GM08714 (cell line): ENCODE measurements around the gene FADS6.
"Not testable (repeated sequence)": the region's sequence is repeated elsewhere in the genome, so short reads cannot be mapped to it uniquely, and the experiment has no call there.

Experiments used
- H3K4me3 ChIP-seq: fragments of 200-500 bp; sonication (Bioruptor generic); 2 replicates; pipeline ENCODE4 v1.5.1; 2014; ENCODE audit warnings: mild to moderate bottlenecking, low read length, inconsistent platforms
- ZNF274 ChIP-seq: IDR thresholded peaks from 2 replicates; pipeline ENCODE4 v1.6.1; 2012; ENCODE audit warnings: mild to moderate bottlenecking, low read depth, low read length

FADS6 gene

GRCh38 chr17:74907012-74907411 is 13.6 kb upstream of the FADS6 start:
- H3K4me3 ChIP-seq = no peak overlapping the region
- no peak for TF ChIP-seq ZNF274

DNA sequence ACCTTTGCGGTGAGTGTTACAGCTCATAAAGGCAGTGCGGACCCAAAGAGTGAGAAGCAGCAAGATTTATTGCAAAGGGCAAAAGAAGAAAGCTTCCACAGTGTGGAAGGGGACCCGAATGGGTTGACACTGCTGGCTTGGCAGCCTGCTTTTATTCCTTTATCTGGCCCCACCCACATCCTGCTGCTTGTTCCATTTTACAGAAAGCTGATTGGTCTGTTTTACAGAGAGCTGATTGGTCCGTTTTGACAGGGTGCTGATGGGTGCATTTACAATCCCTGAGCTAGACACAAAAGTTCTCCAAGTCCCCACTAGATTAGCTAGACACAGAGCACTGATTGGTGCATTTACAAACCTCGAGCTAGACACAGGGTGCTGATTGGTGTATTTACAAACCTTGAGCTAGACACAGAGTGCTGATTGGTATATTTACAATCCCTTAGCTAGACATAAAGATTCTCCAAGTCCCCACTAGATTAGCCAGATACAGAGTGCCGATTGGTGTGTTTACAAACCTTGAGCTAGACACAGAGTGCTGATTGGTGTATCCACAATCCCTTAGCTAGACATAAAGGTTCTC is 12.9 kb upstream of the FADS6 start:
- not testable (repeated sequence) for H3K4me3 ChIP-seq

DNA sequence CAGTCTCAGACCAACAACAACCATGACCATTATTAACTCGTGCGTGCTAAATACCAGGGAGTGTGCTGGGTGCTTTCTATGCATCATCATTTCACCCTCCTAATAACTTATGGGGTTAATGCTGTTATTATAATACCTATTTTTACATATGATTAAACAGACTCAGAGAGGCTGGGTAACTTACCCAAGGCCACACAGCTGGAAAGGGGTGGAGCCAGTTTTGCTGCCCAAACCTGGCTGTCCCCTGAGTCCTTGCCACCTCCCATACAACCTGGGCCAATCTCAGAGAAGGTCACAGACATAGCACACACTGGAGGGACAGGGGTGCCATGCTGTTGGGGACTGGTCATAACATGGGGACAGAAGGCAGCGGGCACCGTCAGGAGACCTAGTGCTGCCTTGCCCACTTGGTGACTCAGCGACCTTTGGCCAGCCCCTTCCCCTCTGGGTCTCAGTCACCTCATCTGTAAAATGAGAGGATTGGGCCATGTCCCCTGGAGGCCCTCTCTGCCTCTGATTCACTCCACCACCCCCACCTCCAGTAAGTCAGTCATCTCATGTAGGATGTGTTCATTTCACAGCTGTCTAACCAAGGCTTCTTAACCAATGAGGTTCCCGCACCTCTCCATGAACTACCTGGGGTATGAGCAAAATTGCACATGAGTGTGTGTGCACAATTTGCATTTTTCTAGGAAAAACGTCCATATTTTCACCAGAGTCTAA is 11.4 kb upstream of the FADS6 start:
- H3K4me3 ChIP-seq = no peak overlapping the region
- no peak for TF ChIP-seq ZNF274

DNA sequence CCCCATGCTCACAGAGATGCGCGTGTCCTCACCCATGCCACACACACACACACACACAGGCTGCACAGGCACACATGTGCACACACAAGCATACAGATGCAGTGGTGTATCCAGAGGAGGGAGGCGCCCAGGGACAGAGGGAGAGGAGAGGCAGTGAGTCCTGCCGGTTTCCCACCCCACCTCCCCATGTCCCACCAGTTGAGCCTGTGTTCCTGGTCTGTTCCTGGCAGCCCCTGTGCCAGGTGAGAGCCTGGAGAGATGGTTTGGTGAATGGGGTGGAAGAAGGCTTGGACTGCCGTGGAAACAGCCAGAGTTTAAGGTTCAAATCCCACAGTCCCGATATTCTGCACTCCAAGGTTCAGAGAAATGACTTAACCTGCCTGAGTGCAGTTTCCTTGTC is 10.2 kb upstream of the FADS6 start:
- TF ChIP-seq ZNF274 = no peak
- no peak overlapping the region for H3K4me3 ChIP-seq

DNA sequence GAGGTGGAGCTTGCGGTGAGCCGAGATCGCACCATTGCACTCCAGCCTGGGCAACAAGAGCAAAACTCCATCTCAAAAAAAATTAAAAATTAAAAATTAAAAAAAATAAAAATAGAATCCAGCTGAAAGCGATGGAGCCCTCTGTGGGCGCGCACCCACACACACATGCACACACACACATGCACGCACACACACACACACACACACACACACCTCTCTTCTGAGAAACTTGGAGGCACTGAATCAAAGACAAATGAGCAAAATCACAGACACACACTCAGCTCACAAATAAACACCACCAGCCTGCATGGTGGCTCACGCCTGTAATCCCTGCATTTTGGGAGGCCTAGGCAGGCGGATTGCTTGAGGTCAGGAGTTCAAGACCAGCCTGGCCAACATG is 9.6 kb upstream of the FADS6 start:
- no peak overlapping the region for H3K4me3 ChIP-seq
- TF ChIP-seq ZNF274 = no peak

DNA sequence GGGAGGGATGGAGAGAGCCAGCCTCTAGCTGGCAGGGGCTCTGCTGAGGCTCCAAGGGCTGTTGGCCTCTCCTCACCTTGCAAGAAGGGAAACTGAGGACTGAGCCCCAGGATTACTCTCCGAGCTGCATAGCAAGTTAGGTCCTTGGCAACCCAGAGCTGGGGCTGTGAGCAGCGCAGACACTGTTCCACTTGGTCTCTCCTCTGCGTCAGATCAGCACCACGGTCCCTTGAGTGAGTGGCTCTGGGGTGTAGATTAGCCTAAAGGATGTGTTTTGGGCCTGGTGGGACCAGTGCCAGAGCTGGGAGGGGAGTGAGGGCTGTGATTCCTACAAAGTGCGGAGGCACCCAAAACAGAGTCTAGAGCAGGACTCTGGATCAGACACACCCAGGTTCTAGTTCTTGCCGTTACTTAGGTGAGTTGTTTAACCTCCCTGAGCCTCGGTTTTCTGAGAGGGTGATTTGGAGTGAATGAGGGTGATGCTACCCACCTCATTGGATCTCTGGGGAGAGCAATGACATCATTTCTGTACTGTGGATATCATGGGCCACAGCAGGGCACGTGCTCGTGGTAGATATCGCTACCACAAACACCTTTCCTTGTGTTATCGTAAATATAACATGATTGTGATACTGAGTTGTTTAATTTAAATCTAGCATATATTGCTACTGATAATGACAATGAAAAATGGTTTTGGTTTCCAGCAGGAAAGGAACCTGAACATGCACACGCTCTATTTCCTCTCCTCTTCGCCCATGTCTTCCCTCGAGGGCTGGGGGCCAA is 8.1 kb upstream of the FADS6 start:
- no peak overlapping the region for H3K4me3 ChIP-seq

DNA sequence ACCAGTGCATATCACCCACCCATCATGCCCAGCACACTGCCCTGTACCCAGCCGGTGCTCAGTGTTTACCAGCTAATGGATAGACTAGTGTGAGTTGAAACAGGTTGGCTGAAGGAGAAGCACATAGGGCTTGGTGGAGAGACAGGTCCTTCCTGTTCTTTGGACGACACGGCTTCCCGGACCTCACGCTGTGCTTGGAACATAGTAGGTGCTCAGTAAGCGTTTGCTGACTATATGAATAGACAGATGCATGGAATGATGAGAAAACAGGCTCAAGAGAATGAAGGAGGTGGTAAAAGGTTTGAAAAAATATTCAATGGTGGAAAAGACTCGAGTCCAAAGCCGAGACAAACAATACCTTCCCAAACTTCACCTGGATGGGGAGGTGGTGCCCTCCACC is 6.8 kb upstream of the FADS6 start:
- no peak overlapping the region for H3K4me3 ChIP-seq
- no peak for TF ChIP-seq ZNF274

More for the DNA sequence above, 8.1 kb upstream of the FADS6 start:
- no peak for TF ChIP-seq ZNF274

- no peak for TF ChIP-seq ZNF274
- no peak overlapping the region for H3K4me3 ChIP-seq
Measured at GRCh38 chr17:74898376-74898946, 5.0 kb upstream of the FADS6 start.

- no peak for TF ChIP-seq ZNF274
- H3K4me3 ChIP-seq = no peak overlapping the region
Measured at GRCh38 chr17:74893936-74894671, 671 bp upstream of the FADS6 start.

DNA sequence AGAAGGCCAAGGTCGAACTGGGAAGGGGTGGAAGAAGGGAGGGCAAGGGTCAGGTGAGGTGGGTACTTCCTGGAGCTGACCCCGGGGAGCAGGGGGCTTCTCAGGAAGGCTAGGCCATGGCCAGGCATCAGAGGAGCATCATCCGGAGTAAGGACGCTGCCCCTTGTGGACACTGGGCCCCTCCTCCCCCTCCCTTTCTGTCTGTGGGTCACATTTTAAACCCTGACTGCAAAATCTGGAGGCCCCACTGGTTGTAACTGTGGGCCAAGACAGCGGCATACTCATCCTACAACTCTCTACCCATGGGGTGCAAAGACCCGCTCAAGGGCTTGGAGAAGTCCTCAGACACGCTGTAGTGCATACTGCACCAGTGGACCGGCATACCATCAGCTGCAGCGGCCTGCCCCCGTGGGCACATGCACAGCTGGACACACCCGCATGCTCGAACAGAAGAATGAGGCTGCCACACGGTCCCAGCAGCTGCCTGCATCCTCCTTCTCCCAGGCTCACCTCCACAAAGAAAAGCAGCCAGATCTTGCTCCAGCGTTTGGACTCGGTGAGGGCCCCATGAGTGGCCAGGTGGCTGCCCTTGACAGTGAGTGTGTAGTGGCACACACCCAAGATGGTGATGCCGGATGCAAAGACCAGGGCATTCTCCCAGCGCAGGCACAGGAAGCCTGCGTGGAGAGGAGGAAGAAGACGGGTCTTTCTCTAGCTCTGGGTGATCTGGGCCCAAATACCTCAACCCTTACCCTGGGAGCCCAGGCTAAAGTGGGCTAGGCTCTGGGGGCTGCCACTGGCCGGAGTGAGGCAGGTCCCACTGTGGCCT is 1.2 kb downstream of the FADS6 start:
- no peak overlapping the region for H3K4me3 ChIP-seq
- TF ChIP-seq ZNF274 = no peak

- no peak overlapping the region for H3K4me3 ChIP-seq
- no peak for TF ChIP-seq ZNF274
Measured at GRCh38 chr17:74890554-74890953, 2.9 kb downstream of the FADS6 start.

GRCh38 chr17:74888469-74888868 is 5.0 kb downstream of the FADS6 start:
- H3K4me3 ChIP-seq = no peak overlapping the region
- no peak for TF ChIP-seq ZNF274

- no peak for TF ChIP-seq ZNF274
Measured at GRCh38 chr17:74883241-74883745, 10.1 kb downstream of the FADS6 start.

More at GRCh38 chr17:74883241-74883745, 10.1 kb downstream of the FADS6 start:
- H3K4me3 ChIP-seq = no peak overlapping the region
